MM.1S (cell line): Measurements from ENCODE around the gene CDH5.

ENCODE experiments used
- EZH2 ChIP-seq: fragments of 300-600 bp; sonication (generic); optimal IDR thresholded peaks from 2 replicates; pipeline ENCODE3; 2017; ENCODE audit warnings: low read depth, mild to moderate bottlenecking, antibody characterized with exemption, low read length, mixed read lengths
- TF ChIP-seq, protein P1 (sequence below): fragments of 300-600 bp; sonication (generic); IDR thresholded peaks from 2 replicates; pipeline ENCODE4 v1.5.1; 2016; ENCODE audit warnings: antibody characterized with exemption, low read length, mixed read lengths

DNA sequence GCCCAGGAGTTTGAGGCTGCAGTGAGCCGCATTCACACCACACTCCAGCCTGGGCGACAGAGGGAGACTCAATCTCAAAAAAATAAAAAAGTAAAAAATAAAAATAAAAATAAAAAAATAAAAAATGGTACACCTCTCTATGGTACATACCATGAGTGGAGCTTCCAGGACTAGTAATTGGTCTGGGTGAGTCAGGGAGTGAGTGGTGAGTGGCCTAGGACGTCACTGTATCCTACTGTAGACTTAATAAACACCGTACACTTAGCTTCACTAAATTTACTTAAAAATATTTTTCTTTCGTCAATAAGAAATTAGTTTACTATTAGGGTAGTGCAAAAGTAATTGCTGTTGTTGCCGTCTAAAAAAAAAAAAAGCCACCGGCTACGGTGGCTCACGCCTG lies 9.0 kb downstream of the CDH5 start:
- TF ChIP-seq, protein P1, sequence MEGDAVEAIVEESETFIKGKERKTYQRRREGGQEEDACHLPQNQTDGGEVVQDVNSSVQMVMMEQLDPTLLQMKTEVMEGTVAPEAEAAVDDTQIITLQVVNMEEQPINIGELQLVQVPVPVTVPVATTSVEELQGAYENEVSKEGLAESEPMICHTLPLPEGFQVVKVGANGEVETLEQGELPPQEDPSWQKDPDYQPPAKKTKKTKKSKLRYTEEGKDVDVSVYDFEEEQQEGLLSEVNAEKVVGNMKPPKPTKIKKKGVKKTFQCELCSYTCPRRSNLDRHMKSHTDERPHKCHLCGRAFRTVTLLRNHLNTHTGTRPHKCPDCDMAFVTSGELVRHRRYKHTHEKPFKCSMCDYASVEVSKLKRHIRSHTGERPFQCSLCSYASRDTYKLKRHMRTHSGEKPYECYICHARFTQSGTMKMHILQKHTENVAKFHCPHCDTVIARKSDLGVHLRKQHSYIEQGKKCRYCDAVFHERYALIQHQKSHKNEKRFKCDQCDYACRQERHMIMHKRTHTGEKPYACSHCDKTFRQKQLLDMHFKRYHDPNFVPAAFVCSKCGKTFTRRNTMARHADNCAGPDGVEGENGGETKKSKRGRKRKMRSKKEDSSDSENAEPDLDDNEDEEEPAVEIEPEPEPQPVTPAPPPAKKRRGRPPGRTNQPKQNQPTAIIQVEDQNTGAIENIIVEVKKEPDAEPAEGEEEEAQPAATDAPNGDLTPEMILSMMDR: no peak
- TF ChIP-seq EZH2: no peak
